ENCODE measurements around the gene ZNF729. TPM values are rescaled to one million over a fixed set of nuclear protein-coding genes. Genes with fewer than 3 reads are reported as not detected.

Gene ZNF729
- total RNA-seq, 6 experiments from 2014 or later, result not detected

DNA sequence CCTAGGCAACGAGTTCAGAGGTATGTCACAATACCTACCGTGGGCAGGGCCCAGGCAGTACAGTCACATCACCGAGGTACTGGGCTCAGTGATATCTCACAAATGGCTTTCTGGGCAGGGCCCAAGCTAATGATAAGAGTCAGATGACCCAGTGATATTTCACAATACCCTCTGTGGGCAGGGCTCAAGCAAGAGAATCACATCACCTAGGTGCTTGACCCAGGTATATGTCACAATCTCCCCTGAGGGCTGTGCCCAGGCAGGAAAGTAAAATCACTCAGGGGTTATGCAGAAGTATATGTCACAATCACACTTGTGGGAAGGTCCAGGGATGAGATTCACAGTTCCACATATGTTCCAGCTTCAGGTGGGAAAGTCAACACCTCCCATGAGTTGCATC is 45.3 kb downstream of the ZNF729 start:
- DNase-seq, result no peak
- 50% methylated on average over 1 of the region's 3 CpGs for WGBS (ENCODE audit: insufficient coverage, low coverage, low lambda C conversion rate, missing lambda C conversion rate)
- H3K4me3 ChIP-seq, result no peak overlapping the region
- no peaks in the 10 kb centered on the region for H3K27me3 ChIP-seq
- H3K36me3 ChIP-seq, result no peaks in the 10 kb centered on the region
- no peaks in the 10 kb centered on the region for H3K4me1 ChIP-seq
- no peak for ATAC-seq
- TF ChIP-seq, protein P1, sequence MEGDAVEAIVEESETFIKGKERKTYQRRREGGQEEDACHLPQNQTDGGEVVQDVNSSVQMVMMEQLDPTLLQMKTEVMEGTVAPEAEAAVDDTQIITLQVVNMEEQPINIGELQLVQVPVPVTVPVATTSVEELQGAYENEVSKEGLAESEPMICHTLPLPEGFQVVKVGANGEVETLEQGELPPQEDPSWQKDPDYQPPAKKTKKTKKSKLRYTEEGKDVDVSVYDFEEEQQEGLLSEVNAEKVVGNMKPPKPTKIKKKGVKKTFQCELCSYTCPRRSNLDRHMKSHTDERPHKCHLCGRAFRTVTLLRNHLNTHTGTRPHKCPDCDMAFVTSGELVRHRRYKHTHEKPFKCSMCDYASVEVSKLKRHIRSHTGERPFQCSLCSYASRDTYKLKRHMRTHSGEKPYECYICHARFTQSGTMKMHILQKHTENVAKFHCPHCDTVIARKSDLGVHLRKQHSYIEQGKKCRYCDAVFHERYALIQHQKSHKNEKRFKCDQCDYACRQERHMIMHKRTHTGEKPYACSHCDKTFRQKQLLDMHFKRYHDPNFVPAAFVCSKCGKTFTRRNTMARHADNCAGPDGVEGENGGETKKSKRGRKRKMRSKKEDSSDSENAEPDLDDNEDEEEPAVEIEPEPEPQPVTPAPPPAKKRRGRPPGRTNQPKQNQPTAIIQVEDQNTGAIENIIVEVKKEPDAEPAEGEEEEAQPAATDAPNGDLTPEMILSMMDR (IDR thresholded peaks at IDR 0.05), result no peak
- TF ChIP-seq POLR2A (IDR thresholded peaks at IDR 0.05), result no peak
- H3K27ac ChIP-seq, result no peak overlapping the region
- H3K9me3 ChIP-seq, result peaks cover 0 to 6% (median 0%) of the 10 kb centered on the region in 4 donors
- intact Hi-C loops (cut with DNase I), result no loop called here

DNA sequence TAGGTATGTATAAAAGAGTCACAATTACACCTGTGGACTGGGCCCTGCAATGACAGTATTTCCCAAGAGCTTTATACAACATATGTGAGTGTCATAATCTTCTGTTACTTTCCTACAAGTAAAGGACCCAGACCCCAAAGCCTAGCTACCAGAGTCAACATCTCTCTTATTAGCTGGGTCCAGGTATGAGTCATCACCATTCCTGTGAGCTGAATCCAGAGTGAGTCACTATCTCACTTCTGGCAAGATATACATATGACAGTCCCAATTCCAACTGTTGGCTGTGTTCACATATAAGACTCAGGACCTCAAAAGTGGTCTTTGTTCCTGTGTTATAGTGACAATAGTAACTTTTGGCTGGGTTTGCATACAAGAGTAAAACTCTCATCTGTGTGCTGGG is 46.7 kb downstream of the ZNF729 start:
- no peak overlapping the region for H3K4me3 ChIP-seq
- H3K9me3 ChIP-seq, result no peaks in the 10 kb centered on the region
- no peak for TF ChIP-seq POLR2A (IDR thresholded peaks at IDR 0.05)
- TF ChIP-seq, protein P1 (IDR thresholded peaks at IDR 0.05), result no peak
- DNase-seq, result no peak
- no peaks in the 10 kb centered on the region for H3K36me3 ChIP-seq
- H3K27ac ChIP-seq, result no peak overlapping the region
- intact Hi-C loops (cut with DNase I), result no loop called here
- H3K27me3 ChIP-seq, result no peaks in the 10 kb centered on the region
- no peak for ATAC-seq
- H3K4me1 ChIP-seq, result no peaks in the 10 kb centered on the region

DNA sequence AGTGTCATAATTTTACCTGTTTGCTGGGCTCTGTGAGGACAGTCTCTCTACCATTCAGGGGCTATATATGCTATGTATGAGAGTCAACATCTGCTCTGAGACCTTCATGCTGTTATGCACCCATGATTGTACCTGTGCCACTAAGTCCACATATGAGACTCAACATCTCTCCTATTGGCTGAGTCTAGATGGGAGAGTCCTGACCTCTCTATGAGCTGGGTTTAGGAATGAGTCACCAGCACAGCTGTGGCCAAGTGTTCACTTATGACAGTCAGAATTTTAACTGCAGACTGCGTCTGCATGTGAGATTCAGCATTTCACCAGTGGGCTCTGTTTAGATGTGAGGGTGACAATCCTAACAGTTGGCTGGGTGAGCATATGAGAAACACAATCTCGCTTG is 49.5 kb downstream of the ZNF729 start:
- H3K27me3 ChIP-seq, result no peaks in the 10 kb centered on the region
- ATAC-seq (no peak), DNase-seq (no peak)
- intact Hi-C loops (cut with DNase I), result no loop called here
- WGBS (ENCODE audit: insufficient coverage, low coverage, low lambda C conversion rate, missing lambda C conversion rate), result 43% methylated on average over 1 of the region's 2 CpGs
- H3K4me3 ChIP-seq, result no peak overlapping the region
- no peaks in the 10 kb centered on the region for H3K9me3 ChIP-seq
- TF ChIP-seq, protein P1 (IDR thresholded peaks at IDR 0.05), result no peak
- TF ChIP-seq POLR2A (IDR thresholded peaks at IDR 0.05), result no peak
- H3K27ac ChIP-seq, result no peak overlapping the region
- no peaks in the 10 kb centered on the region for H3K36me3 ChIP-seq
- no peaks in the 10 kb centered on the region for H3K4me1 ChIP-seq

DNA sequence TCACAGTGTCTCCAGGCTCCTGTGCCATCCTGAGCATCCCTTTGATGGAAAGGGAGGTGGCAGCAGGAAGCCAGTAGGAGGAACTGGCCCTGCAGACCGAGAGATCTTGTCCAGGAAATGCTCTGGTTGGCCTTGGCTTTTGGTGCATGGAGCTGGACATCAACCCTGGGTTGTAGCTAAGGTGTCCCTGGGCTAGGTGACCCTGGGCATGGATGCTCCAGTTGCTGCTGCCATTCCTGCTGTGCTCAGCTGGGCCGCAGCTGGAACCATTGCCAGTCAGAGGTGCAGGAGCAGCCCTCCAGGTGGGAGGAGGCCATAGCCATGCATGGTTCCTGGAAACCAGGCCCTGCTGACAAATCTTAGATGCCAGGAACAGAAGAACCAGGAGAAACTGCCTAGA is 68.4 kb downstream of the ZNF729 start:
- Histone ChIP-seq H3K36me3 (no peaks in the 10 kb centered on the region), H3K27me3 (no peaks in the 10 kb centered on the region), H3K27ac (no peak overlapping the region), H3K9me3 (no peaks in the 10 kb centered on the region), H3K4me1 (no peaks in the 10 kb centered on the region), H3K4me3 (no peak overlapping the region)
- DNase-seq, result no peak
- no peak for TF ChIP-seq POLR2A (IDR thresholded peaks at IDR 0.05)
- TF ChIP-seq, protein P1 (IDR thresholded peaks at IDR 0.05), result no peak
- WGBS (ENCODE audit: insufficient coverage, low coverage, low lambda C conversion rate, missing lambda C conversion rate), result 40% methylated on average over 1 of the region's 2 CpGs
- intact Hi-C loops (cut with DNase I), result no loop called here
- ATAC-seq, result no peak

Small RNAs within 50 kb of the gene (small RNA-seq; reads per million reads assigned to genes)
- gene AC011494.1, result 0 reads per million in 2 experiments

Other genes starting within 250 kb of the ZNF729 start
- under 1 TPM in 5 of 6 experiments, not detected in 1; 0.10 to 0.26 (median 0.14) TPM for gene ZNF257, start 234.0 kb upstream of the ZNF729 start, total RNA-seq
- under 1 TPM in 4 of 6 experiments, not detected in 2; 0.06 to 0.51 (median 0.23) TPM for gene ZNF676, start 89.5 kb upstream of the ZNF729 start, total RNA-seq
- gene ZNF98, start 135.9 kb downstream of the ZNF729 start, total RNA-seq, result 1 to 10 TPM in 1 of 6 experiments, under 1 TPM in 1, not detected in 4; 0.06 to 1.1 TPM